Measurements from ENCODE around the gene EXD3. TPM values are rescaled to one million over a fixed set of nuclear protein-coding genes. Genes with fewer than 3 reads are reported as not detected.

EXD3 gene
- total RNA-seq, 1 donor from 2014 or later, result 8.4 TPM

GRCh38 chr9:137404961-137405567 lies 17.9 kb downstream of the EXD3 start:
- Histone ChIP-seq H3K9me3 (ENCODE audit: control insufficient read depth in 3 of 3, low read length in 3 of 3) (no peaks in the 10 kb centered on the region), H3K9ac (ENCODE audit: low read depth in 1 of 3, low read length in 3 of 3) (no peak overlapping the region), H3K27me3 (ENCODE audit: control insufficient read depth in 3 of 3, insufficient read depth in 3 of 3, low read length in 3 of 3) (no peaks in the 10 kb centered on the region), H3K27ac (ENCODE audit: low read depth, low read length) (no peak overlapping the region), H3K36me3 (ENCODE audit: control insufficient read depth in 3 of 3, insufficient read depth in 3 of 3, low read length in 3 of 3) (no peaks in the 10 kb centered on the region), H3K4me1 (ENCODE audit: control insufficient read depth in 3 of 3, insufficient read depth in 3 of 3, low read length in 3 of 3) (peaks cover 4 to 12% (median 10%) of the 10 kb centered on the region in 3 donors), H3K4me3 (ENCODE audit: low read length in 3 of 3) (no peak overlapping the region)

- no peak overlapping the region for H3K9ac ChIP-seq (ENCODE audit: low read depth in 1 of 3, low read length in 3 of 3)
- H3K4me1 ChIP-seq (ENCODE audit: control insufficient read depth in 3 of 3, insufficient read depth in 3 of 3, low read length in 3 of 3), result peaks cover 4 to 12% (median 10%) of the 10 kb centered on the region in 3 donors
- H3K36me3 ChIP-seq (ENCODE audit: control insufficient read depth in 3 of 3, insufficient read depth in 3 of 3, low read length in 3 of 3), result no peaks in the 10 kb centered on the region
- H3K27me3 ChIP-seq (ENCODE audit: control insufficient read depth in 3 of 3, insufficient read depth in 3 of 3, low read length in 3 of 3), result no peaks in the 10 kb centered on the region
- H3K9me3 ChIP-seq (ENCODE audit: control insufficient read depth in 3 of 3, low read length in 3 of 3), result no peaks in the 10 kb centered on the region
- H3K4me3 ChIP-seq (ENCODE audit: low read length in 3 of 3), result no peak overlapping the region
- H3K27ac ChIP-seq (ENCODE audit: low read depth, low read length), result no peak overlapping the region
Measured at GRCh38 chr9:137403269-137403668, 19.7 kb downstream of the EXD3 start.

- no peak overlapping the region for H3K27ac ChIP-seq (ENCODE audit: low read depth, low read length)
- peaks cover 4 to 12% (median 10%) of the 10 kb centered on the region in 3 donors for H3K4me1 ChIP-seq (ENCODE audit: control insufficient read depth in 3 of 3, insufficient read depth in 3 of 3, low read length in 3 of 3)
- H3K9ac ChIP-seq (ENCODE audit: low read depth in 1 of 3, low read length in 3 of 3), result no peak overlapping the region
- no peak overlapping the region for H3K4me3 ChIP-seq (ENCODE audit: low read length in 3 of 3)
- no peaks in the 10 kb centered on the region for H3K36me3 ChIP-seq (ENCODE audit: control insufficient read depth in 3 of 3, insufficient read depth in 3 of 3, low read length in 3 of 3)
- no peaks in the 10 kb centered on the region for H3K9me3 ChIP-seq (ENCODE audit: control insufficient read depth in 3 of 3, low read length in 3 of 3)
- H3K27me3 ChIP-seq (ENCODE audit: control insufficient read depth in 3 of 3, insufficient read depth in 3 of 3, low read length in 3 of 3), result no peaks in the 10 kb centered on the region
Measured at GRCh38 chr9:137402746-137403145, 20.2 kb downstream of the EXD3 start.

GRCh38 chr9:137398561-137399468 lies 24.1 kb downstream of the EXD3 start:
- Histone ChIP-seq H3K4me3 (ENCODE audit: low read length in 3 of 3) (no peak overlapping the region), H3K4me1 (ENCODE audit: control insufficient read depth in 3 of 3, insufficient read depth in 3 of 3, low read length in 3 of 3) (no peaks in the 10 kb centered on the region), H3K9ac (ENCODE audit: low read depth in 1 of 3, low read length in 3 of 3) (no peak overlapping the region), H3K9me3 (ENCODE audit: control insufficient read depth in 3 of 3, low read length in 3 of 3) (no peaks in the 10 kb centered on the region), H3K27me3 (ENCODE audit: control insufficient read depth in 3 of 3, insufficient read depth in 3 of 3, low read length in 3 of 3) (no peaks in the 10 kb centered on the region), H3K36me3 (ENCODE audit: control insufficient read depth in 3 of 3, insufficient read depth in 3 of 3, low read length in 3 of 3) (peaks cover 0 to 5% (median 0%) of the 10 kb centered on the region in 3 donors), H3K27ac (ENCODE audit: low read depth, low read length) (no peak overlapping the region)

- no peak overlapping the region for H3K27ac ChIP-seq (ENCODE audit: low read depth, low read length)
- peaks cover 0 to 5% (median 0%) of the 10 kb centered on the region in 3 donors for H3K36me3 ChIP-seq (ENCODE audit: control insufficient read depth in 3 of 3, insufficient read depth in 3 of 3, low read length in 3 of 3)
- no peaks in the 10 kb centered on the region for H3K4me1 ChIP-seq (ENCODE audit: control insufficient read depth in 3 of 3, insufficient read depth in 3 of 3, low read length in 3 of 3)
- no peak overlapping the region for H3K4me3 ChIP-seq (ENCODE audit: low read length in 3 of 3)
- H3K9me3 ChIP-seq (ENCODE audit: control insufficient read depth in 3 of 3, low read length in 3 of 3), result no peaks in the 10 kb centered on the region
- no peak overlapping the region for H3K9ac ChIP-seq (ENCODE audit: low read depth in 1 of 3, low read length in 3 of 3)
- H3K27me3 ChIP-seq (ENCODE audit: control insufficient read depth in 3 of 3, insufficient read depth in 3 of 3, low read length in 3 of 3), result no peaks in the 10 kb centered on the region
Measured at GRCh38 chr9:137397675-137398423, 25.1 kb downstream of the EXD3 start.

GRCh38 chr9:137396634-137397367 lies 26.2 kb downstream of the EXD3 start:
- H3K9ac ChIP-seq (ENCODE audit: low read depth in 1 of 3, low read length in 3 of 3), result no peak overlapping the region
- H3K27ac ChIP-seq (ENCODE audit: low read depth, low read length), result no peak overlapping the region
- H3K36me3 ChIP-seq (ENCODE audit: control insufficient read depth in 3 of 3, insufficient read depth in 3 of 3, low read length in 3 of 3), result peaks cover 0 to 5% (median 2%) of the 10 kb centered on the region in 3 donors
- peaks cover 0 to 2% (median 0%) of the 10 kb centered on the region in 3 donors for H3K4me1 ChIP-seq (ENCODE audit: control insufficient read depth in 3 of 3, insufficient read depth in 3 of 3, low read length in 3 of 3)
- H3K4me3 ChIP-seq (ENCODE audit: low read length in 3 of 3), result no peak overlapping the region
- no peaks in the 10 kb centered on the region for H3K27me3 ChIP-seq (ENCODE audit: control insufficient read depth in 3 of 3, insufficient read depth in 3 of 3, low read length in 3 of 3)
- H3K9me3 ChIP-seq (ENCODE audit: control insufficient read depth in 3 of 3, low read length in 3 of 3), result no peaks in the 10 kb centered on the region

- Histone ChIP-seq H3K9me3 (ENCODE audit: control insufficient read depth in 3 of 3, low read length in 3 of 3) (no peaks in the 10 kb centered on the region), H3K27me3 (ENCODE audit: control insufficient read depth in 3 of 3, insufficient read depth in 3 of 3, low read length in 3 of 3) (no peaks in the 10 kb centered on the region), H3K4me3 (ENCODE audit: low read length in 3 of 3) (no peak overlapping the region), H3K27ac (ENCODE audit: low read depth, low read length) (no peak overlapping the region), H3K36me3 (ENCODE audit: control insufficient read depth in 3 of 3, insufficient read depth in 3 of 3, low read length in 3 of 3) (peaks cover 0 to 5% (median 2%) of the 10 kb centered on the region in 3 donors), H3K4me1 (ENCODE audit: control insufficient read depth in 3 of 3, insufficient read depth in 3 of 3, low read length in 3 of 3) (peaks cover 0 to 2% (median under 1%) of the 10 kb centered on the region in 3 donors), H3K9ac (ENCODE audit: low read depth in 1 of 3, low read length in 3 of 3) (no peak overlapping the region)
Measured at GRCh38 chr9:137396227-137396626, 26.7 kb downstream of the EXD3 start.

GRCh38 chr9:137395666-137396010 lies 27.3 kb downstream of the EXD3 start:
- H3K9me3 ChIP-seq (ENCODE audit: control insufficient read depth in 3 of 3, low read length in 3 of 3), result no peaks in the 10 kb centered on the region
- H3K4me1 ChIP-seq (ENCODE audit: control insufficient read depth in 3 of 3, insufficient read depth in 3 of 3, low read length in 3 of 3), result peaks cover 0 to 6% (median 6%) of the 10 kb centered on the region in 3 donors
- H3K36me3 ChIP-seq (ENCODE audit: control insufficient read depth in 3 of 3, insufficient read depth in 3 of 3, low read length in 3 of 3), result peaks cover 0 to 5% (median 2%) of the 10 kb centered on the region in 3 donors
- no peak overlapping the region for H3K4me3 ChIP-seq (ENCODE audit: low read length in 3 of 3)
- H3K9ac ChIP-seq (ENCODE audit: low read depth in 1 of 3, low read length in 3 of 3), result no peak overlapping the region
- H3K27me3 ChIP-seq (ENCODE audit: control insufficient read depth in 3 of 3, insufficient read depth in 3 of 3, low read length in 3 of 3), result no peaks in the 10 kb centered on the region
- H3K27ac ChIP-seq (ENCODE audit: low read depth, low read length), result no peak overlapping the region

GRCh38 chr9:137394866-137395665 lies 27.9 kb downstream of the EXD3 start:
- Histone ChIP-seq H3K9ac (ENCODE audit: low read depth in 1 of 3, low read length in 3 of 3) (no peak overlapping the region), H3K27me3 (ENCODE audit: control insufficient read depth in 3 of 3, insufficient read depth in 3 of 3, low read length in 3 of 3) (no peaks in the 10 kb centered on the region), H3K36me3 (ENCODE audit: control insufficient read depth in 3 of 3, insufficient read depth in 3 of 3, low read length in 3 of 3) (peaks cover 0 to 5% (median 2%) of the 10 kb centered on the region in 3 donors), H3K4me1 (ENCODE audit: control insufficient read depth in 3 of 3, insufficient read depth in 3 of 3, low read length in 3 of 3) (peaks cover 3 to 9% (median 9%) of the 10 kb centered on the region in 3 donors), H3K27ac (ENCODE audit: low read depth, low read length) (no peak overlapping the region), H3K4me3 (ENCODE audit: low read length in 3 of 3) (no peak overlapping the region), H3K9me3 (ENCODE audit: control insufficient read depth in 3 of 3, low read length in 3 of 3) (no peaks in the 10 kb centered on the region)

Measured in skeletal muscle tissue (tissue), 4 donors.